Uterus (tissue), 4 donors: ENCODE data around the gene ZG16. TPM values are rescaled to one million over a fixed set of nuclear protein-coding genes. Genes with fewer than 3 reads are reported as not detected.
"Not testable (repeated sequence)": the region's sequence is repeated elsewhere in the genome, so short reads cannot be mapped to it uniquely, and the experiment has no call there.

Experiments used
- DNase-seq, 2 donors: peaks; one replicate each; pipeline ENCODE4 v3.0.0-alpha.2; 2019 to 2020
- H3K27ac ChIP-seq, 2 donors: fragments of 200-600 bp; sonication (generic); 1 replicate in 1 of 2; 2 replicates in 1 of 2; pipeline ENCODE4 v1.5.1; 2016 to 2018
- H3K27me3 ChIP-seq, 2 donors: fragments of 200-600 bp; sonication (generic); one replicate each; pipeline ENCODE4 v1.5.1; 2018 to 2019; ENCODE audit warnings: control low read depth in 1 of 2
- H3K36me3 ChIP-seq, 2 donors: fragments of 200-600 bp; sonication (generic); one replicate each; pipeline ENCODE4 v1.5.1; 2019; ENCODE audit warnings: control low read depth in 1 of 2
- H3K4me1 ChIP-seq, 2 donors: fragments of 200-600 bp; sonication (generic); one replicate each; pipeline ENCODE4 v1.5.1; 2018 to 2019; ENCODE audit warnings: control low read depth in 1 of 2
- H3K4me3 ChIP-seq, 2 donors: fragments of 200-600 bp; sonication (generic); 1 replicate in 1 of 2; 2 replicates in 1 of 2; pipeline ENCODE4 v1.5.1; 2018 to 2019; ENCODE audit warnings: mild to moderate bottlenecking in 1 of 2
- H3K9me3 ChIP-seq, 2 donors: fragments of 200-600 bp; sonication (generic); one replicate each; pipeline ENCODE4 v1.5.1; 2019; ENCODE audit warnings: control low read depth in 1 of 2
- CTCF ChIP-seq, 4 experiments: fragments of 200-600 bp in 2 of 4; fragments of 450-650 bp in 2 of 4; sonication (generic) in 2 of 4; IDR thresholded peaks; one replicate each; pipeline ENCODE4 v1.5.1; 2016 to 2019; ENCODE audit warnings: antibody characterized with exemption in 4 of 4, mild to moderate bottlenecking in 2 of 4, moderate library complexity in 1 of 4
- POLR2A ChIP-seq, 2 donors: fragments of 450-650 bp; IDR thresholded peaks; one replicate each; pipeline ENCODE4 v1.6.1; 2016; ENCODE audit warnings: antibody characterized with exemption in 2 of 2, mild to moderate bottlenecking in 1 of 2, moderate library complexity in 1 of 2
- intact Hi-C: fragments of 100-400 bp; cut with DNase I; formaldehyde crosslinking; loops from one replicate; pipeline ENCODE4 v1.15.1; 2023; ENCODE audit warnings: low total_unique reads
- total RNA-seq, 4 donors: library from RNA; depleted of rRNA in 3 of 4; stranded (reverse); fragments of >200 nt in 3 of 4; gene quantifications; one replicate each; pipeline versions ENCODE4 v1.1.0 to v1.2.4, GENCODE V29; 2014 to 2023
- donor health status: DM: yes; HTN: yes; CAD: no.

The ZG16 gene
- total RNA-seq, 4 donors from 2014 or later, result under 0.01 TPM; not detected in 3

DNA sequence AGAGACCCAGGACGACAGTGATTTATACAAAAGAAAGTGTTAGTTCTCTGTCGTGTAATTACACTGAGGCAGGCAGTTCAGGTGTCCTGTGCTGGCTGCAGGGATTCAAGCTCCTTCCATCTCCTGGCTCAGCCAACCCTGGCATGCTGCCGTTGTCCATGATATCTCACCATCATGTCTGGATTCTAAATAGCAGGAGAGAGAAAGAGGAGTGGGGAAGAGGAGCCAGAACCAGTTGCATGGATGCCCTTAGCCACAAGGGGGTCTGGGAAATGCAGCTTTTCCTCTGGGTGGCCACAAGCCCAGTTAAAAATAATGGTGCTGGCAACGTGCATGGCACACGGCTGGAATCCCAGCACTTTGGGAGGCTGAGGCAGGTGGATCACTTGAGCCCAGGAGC, 41.9 kb upstream of the ZG16 start:
- Histone ChIP-seq H3K4me1 (no peaks in the 10 kb centered on the region), H3K9me3 (no peaks in the 10 kb centered on the region), H3K27ac (no peak overlapping the region), H3K27me3 (no peaks in the 10 kb centered on the region), H3K4me3 (no peak overlapping the region), H3K36me3 (no peaks in the 10 kb centered on the region)
- intact Hi-C loops, result no loop called here
- no peak for TF ChIP-seq POLR2A (IDR thresholded peaks at IDR 0.05)
- TF ChIP-seq CTCF (IDR thresholded peaks at IDR 0.05), result no peak
- no peak for DNase-seq

- no peaks in the 10 kb centered on the region for H3K27me3 ChIP-seq
- no peaks in the 10 kb centered on the region for H3K4me1 ChIP-seq
- H3K4me3 ChIP-seq, result no peak overlapping the region
- no peaks in the 10 kb centered on the region for H3K36me3 ChIP-seq
- H3K9me3 ChIP-seq, result no peaks in the 10 kb centered on the region
- intact Hi-C loops, result no loop called here
- no peak for DNase-seq
- TF ChIP-seq POLR2A (IDR thresholded peaks at IDR 0.05), result no peak
- H3K27ac ChIP-seq, result no peak overlapping the region
Measured at GRCh38 chr16:29736764-29737163, 41.3 kb upstream of the ZG16 start.

GRCh38 chr16:29737713-29738112, 40.3 kb upstream of the ZG16 start:
- DNase-seq, result no peak
- H3K9me3 ChIP-seq, result no peaks in the 10 kb centered on the region
- H3K27ac ChIP-seq, result no peak overlapping the region
- no peaks in the 10 kb centered on the region for H3K27me3 ChIP-seq
- intact Hi-C loops, result no loop called here
- H3K4me3 ChIP-seq, result no peak overlapping the region
- H3K36me3 ChIP-seq, result no peaks in the 10 kb centered on the region
- no peaks in the 10 kb centered on the region for H3K4me1 ChIP-seq
- TF ChIP-seq POLR2A (IDR thresholded peaks at IDR 0.05), result no peak
- no peak for TF ChIP-seq CTCF (IDR thresholded peaks at IDR 0.05)

DNA sequence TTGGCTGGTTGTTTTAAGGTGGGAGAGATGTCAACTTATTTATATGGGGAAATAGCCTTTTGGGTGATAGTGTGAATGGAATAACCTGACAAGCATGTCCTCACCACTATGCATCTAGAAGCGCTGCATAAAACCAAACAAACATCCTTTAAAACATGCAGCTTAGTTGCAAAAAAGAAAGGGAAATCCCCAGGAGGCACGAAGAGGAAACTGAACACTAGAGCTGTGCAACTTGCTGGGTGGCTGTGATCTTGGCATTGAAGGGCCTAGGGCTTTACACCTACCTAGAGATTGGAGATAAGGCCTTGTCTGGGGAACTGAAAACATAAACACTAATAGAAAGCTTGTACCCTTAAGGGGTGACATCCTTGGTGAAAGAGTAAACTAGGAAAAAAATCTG, 39.5 kb upstream of the ZG16 start:
- no peaks in the 10 kb centered on the region for H3K36me3 ChIP-seq
- no peak overlapping the region for H3K27ac ChIP-seq
- no peaks in the 10 kb centered on the region for H3K27me3 ChIP-seq
- DNase-seq, result no peak
- intact Hi-C loops, result no loop called here
- TF ChIP-seq CTCF (IDR thresholded peaks at IDR 0.05) (no peak), POLR2A (IDR thresholded peaks at IDR 0.05) (no peak)
- H3K4me3 ChIP-seq, result no peak overlapping the region
- no peaks in the 10 kb centered on the region for H3K4me1 ChIP-seq
- no peaks in the 10 kb centered on the region for H3K9me3 ChIP-seq

DNA sequence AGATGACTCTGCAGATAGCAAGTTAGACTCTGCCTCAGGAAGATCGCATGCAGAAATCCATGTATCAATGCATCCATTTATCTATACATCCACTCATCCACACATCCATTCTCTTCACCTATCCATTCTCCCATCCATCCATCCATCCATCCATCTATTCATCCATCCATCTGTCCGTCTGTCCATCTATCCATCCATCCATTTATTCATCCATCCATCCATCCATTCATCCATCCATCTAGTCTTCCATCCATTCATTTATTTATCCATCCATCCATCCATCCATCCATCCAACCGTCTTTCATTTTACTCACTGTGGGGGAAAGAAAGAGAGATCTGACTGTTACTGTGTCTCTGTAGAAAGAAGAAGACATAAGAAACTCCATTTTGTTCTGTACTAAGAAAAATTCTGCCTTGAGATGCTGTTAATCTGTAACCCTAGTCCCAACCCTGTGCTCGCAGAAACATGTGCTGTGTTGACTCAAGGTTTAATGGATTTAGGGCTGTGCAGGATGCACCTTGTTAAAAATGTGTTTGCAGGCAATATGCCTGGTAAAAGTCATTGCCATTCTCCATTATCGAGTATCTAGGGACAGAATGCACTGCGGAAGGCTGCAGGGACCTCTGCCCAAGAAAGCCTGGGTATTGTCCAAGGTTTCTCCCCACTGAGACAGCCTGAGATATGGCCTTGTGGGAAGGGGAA, 38.0 kb upstream of the ZG16 start:
- H3K4me3 ChIP-seq, DNase-seq, intact Hi-C loops, H3K27me3 ChIP-seq, H3K27ac ChIP-seq, H3K9me3 ChIP-seq, H3K4me1 ChIP-seq, H3K36me3 ChIP-seq: not testable (repeated sequence)

GRCh38 chr16:29740630-29741015, 37.4 kb upstream of the ZG16 start:
- H3K4me1 ChIP-seq, H3K27me3 ChIP-seq, DNase-seq, intact Hi-C loops, H3K27ac ChIP-seq, H3K36me3 ChIP-seq, H3K9me3 ChIP-seq, H3K4me3 ChIP-seq: not testable (repeated sequence)
